Left kidney (tissue), 2 donors: ENCODE results near the gene NOL4L. TPM values are rescaled to one million over a fixed set of nuclear protein-coding genes. Genes with fewer than 3 reads are reported as not detected.
"Not testable (repeated sequence)": the region's sequence is repeated elsewhere in the genome, so short reads cannot be mapped to it uniquely, and the experiment has no call there.

Experiments used
- DNase-seq: peaks from one replicate; pipeline ENCODE4 v3.0.0-alpha.2; 2013
- polyA plus RNA-seq: library from polyadenylated mRNA; unstranded; fragments of 120-200 nt; gene quantifications from one replicate; pipeline ENCODE4 v1.2.1, GENCODE V29; 2013; ENCODE audit not compliant: insufficient read length

NOL4L gene
- polyA plus RNA-seq, 1 donor, result 61.5 TPM

DNA sequence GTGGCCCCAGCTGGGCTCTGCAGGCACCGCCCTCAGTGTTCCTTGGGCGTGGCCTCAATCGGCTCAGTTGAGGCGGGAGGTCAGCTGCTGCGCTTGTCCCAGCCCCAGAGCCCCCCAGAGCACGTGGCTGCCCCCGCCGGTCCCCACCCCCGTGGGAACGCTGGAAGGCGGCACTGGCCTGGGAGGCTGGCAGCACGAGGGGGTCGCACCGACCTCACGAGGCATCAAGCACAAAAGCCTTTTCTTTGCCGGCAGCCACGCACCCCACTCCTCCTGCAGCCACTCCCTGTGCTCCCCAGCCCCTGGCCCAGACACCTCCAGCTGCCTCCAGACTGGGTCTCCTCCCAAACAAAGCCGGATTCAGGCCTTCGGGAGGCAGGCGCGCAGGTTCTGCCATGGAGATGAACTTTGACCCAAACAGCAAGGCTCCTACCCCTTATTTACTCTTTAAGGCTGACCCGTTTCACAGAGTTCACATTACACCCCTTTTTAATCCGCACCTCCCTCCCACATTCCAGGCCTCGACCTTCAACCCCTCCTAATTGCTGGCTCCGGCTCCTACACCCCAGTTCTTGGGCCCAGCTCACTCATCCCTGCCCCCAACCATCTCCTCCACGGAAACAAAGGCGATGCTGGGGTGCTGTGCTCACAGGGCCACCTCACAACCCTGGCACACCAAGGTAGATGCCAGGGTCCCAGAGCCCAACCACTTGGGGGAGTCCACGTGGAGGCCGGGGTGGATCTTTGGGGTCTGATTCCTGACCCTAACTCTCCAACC is 111.7 kb downstream of the NOL4L start:
- no peak for DNase-seq

DNA sequence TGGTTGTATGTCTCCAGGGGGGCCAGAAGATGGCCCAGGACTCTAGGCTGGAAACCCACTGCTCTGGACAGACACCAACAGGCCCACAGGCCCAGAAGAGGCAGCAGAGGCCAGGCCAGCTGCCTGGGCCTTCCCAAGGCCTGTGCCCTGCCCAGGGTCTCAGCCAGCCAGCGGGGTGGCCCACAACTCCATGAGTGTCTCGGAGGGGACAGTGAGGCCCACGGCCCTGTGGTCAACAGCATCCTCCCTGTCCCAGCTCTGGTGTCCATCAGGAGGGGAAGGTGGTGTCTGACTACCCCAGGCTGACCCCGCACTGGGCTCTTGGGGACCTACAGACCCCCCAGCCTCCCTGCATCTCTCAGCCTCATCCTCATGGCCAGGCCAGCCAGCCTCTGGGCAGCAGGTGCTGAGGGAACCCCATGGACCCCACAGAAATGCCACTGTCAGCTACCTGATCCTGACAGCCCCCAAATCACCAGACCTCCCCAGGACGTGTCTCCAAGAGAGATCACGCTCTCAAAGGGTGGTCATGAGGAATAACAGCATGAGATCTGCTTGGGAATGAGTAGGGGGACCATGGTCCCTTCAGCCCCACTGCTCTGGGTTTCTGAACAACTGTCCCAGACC is 112.4 kb downstream of the NOL4L start:
- DNase-seq, result no peak

DNA sequence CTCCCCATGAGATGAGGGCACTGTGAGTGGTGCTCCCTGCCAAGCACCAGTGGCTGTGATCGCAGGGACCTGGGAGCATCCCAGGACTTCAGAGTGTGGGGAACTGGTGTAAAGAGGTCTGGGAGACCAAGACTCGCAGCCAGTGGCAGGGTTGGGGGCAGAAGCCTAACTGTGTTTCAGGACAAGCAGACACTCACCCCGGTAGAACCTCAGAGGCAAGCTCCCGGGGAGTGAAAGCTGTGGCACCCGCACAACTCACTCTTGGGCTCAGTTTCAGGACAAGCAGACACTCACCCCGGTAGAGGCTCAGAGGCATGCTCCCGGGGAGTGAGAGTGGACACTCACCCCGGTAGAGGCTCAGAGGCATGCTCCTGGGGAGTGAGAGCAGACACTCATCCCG is 114.2 kb downstream of the NOL4L start:
- no peak for DNase-seq

DNA sequence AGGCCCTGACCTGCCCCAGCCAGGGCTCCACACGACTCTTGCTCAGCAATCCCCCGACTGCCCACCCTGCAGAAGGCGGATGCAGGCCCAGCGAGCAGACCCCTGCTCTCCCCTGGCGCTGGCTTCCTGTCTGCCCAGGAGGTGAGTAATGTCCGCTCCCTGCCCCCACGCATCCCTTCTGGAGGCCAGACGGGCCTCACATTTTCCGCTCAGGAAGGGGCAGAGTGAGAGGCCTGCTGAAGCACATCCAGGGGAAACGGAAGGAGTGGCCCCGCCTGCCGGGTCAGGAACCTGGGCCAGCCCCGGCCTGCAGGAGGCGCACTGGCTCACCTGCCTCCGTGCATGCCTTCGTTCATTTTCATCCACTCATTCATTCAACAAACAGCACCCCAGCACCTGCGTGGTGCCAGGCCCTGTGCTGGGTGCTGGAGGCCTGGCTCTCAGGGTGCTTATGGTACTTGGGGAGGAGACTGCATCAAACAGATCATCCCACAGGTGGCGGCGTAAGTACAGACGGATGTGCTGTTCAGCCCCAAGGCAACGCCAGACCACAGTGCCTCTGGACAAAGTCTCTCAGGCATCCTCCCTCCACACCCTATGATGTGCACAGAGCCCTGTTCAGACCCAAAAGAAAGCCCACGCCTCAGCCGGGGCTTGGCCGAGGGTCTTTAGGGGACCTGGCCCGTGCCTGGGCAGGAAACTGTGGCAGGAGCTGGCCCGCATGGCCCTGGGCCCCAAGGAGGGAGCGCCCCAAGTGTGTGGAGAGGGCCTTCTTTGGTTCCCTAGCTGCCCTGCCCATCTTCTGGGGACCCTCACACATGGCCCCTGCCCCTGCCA is 114.9 kb downstream of the NOL4L start:
- DNase-seq, result peak; percentile 73

DNA sequence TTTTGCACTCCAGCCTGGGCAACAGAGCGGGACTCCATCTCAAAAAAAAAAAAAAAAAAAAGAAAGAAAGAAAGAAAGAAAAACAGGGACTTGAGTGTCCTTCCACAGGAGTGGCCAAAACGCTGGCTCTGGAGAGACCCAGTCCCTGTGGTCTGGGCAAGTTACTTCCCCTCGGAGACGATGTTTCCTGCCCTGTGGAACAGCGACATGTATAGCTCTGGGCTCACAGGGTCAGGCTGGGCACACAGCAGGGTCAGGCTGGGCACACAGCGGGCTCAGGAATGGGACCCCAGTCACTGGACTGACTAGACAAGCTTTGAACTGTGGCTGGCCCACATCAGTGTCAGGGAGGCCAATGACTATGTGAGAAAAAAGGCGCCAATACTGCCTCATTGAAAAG is 116.3 kb downstream of the NOL4L start:
- DNase-seq, result no peak

DNA sequence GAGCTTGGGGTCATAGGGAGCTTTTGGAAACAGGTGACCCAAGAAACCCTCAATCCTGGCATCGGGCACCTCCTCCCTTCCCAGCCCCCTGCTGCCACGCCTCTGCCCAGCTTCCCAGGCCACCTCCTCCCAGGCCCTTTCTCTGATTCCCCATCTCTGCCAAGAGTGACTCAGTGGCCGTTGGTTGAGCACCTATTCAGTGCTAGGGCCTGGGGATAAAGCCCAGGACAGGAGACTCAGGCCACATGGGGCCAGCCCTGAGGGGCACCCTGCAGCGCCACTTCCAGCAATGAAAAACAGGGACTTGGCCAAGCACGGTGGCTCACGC is 116.9 kb downstream of the NOL4L start:
- no peak for DNase-seq

DNA sequence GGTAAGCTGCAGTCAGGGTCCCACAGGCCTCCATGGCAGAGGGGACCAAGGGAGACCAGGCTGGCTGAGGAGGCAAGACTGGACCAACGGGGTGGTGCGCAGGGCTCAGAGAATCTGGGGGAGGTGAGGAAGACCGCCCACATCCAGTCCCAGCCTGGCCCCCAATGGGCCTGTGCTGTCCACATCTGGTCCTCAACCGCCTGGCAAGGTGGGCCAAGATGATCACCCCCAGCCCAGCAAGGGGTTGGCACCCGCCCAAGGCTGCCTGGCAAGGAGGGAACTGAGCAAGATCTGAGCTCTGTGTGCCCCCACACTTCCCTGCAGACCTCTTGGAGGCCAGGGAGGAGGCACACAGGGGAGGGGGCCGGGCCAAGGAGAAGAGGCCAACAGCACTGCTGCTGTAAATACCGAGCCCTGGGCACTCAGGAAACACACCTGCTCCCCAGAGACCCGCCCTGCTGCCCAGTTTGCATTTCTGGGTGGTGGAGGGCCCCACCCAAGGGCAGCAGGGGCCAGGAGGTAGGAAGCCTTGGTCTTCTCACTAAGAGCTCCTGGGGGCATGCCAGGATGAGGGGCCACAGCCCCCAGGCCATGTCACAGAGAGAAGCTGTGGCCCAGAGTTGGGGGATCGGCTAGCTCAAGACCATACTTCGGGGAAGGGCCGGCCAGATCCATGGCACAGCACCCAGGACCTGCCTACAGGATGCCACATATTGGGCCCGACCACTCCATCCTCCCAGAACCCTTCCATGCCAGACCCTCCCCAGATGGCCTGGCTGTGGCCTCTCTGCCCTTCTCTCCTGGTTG is 117.4 kb downstream of the NOL4L start:
- no peak for DNase-seq

DNA sequence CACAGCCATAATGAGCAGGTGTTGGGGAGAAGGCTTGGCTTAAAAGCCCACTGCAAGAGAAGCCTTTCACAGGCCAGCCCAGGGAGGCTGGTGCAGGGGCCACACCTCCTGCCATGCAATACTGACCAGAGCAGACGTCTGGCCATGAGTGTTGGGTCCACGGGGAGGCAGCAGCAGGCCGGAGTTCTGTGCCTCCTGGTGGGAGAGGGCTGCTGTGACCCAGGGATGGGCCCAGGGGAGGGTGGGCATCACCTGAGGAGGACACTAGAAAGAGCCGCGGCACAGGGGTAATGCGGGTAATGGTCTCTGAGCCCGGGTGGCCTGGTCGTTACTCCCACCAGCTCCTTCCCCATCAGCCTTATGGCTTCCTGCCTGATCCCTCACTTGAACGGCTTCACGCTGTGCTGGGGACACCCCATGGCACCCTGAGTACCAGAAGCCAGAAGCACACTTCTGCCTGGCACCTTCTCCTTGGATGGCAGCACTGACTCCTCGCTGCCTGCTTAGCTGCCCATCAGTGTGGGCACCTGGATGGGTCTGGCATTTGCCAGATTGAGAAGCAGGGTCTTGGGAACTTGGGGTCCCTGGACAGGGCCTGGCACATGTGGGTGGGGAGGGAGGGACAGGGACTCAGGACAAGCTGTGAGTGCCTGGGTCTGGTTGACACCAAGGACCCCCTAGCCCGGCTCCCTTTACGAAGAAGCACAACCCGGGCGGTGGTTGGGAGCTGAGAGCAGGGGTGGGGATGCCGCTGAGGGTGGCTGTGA is 118.2 kb downstream of the NOL4L start:
- no peak for DNase-seq

DNA sequence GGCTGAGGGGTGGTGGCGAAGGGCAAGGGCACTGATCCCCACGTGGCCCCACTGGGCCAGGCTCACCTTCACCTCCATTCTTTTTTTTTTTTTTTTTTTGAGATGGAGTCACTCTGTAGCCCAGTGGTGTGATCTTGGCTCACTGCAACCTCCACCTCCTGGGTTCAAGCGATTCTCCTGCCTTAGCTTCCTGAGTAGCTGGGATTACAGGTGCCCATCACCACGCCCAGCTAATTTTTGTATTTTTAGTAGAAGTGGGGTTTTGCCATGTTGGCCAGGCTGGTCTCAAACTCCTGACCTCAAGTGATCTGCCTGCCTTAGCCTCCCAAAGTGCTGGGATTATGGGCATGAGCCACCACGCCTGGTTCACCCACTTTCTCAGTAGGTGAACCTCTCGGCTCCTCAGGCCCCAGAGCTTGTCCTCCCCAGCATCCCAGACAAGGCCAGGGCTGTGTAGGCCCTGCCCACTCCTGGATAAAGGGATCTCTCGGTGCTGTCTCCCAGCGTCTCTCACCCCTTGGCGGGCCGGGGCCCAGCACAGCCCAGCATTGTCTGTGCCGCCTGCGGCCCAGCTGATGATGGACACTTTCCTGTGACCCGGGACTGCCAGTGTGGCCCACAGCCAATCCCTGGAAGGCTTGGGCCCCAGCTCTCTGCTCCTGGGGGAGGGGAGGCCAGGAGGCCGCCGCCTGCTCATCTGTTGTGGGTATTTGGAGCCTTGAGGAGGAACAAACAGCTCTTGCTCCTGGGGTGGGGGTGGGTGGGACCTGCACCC is 119.0 kb downstream of the NOL4L start:
- not testable (repeated sequence) for DNase-seq

DNA sequence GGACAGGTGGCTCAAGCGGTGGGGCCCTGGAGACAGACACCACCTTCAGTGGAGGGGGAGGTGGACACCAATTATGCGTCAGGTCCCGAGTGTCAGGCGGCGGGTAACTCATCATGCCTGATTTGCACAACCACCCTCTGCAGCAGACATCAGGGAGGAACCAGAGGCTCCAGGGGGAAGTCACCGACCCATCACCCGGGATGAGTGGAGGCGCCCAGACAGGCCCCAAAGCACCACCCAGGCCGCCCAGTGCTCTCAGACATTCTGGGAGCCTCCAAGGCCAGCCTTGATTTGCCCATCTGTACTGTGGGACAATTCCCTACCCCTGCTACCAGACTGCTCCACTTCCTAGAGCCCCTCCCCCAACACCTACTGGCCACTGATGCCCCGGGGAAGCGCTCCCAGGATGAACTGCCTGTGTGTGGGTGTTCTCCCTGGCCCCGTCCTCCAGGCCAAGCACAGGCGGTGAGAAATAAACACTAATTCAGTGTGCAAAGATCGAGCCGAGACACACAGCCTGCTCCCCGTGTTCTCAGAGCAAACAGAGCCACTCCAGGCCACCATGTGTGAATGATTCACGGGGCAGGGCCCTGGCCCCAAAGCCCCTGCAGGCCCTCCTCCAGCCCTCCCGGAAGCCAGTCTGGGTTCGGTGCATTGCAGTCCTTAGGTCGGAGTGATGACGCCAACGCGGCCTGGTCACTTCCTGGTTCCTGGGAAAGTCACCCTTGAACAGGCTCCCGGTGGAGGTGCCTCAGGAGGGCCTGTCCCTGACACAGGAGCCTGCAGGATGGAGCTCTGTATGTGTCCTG is 119.8 kb downstream of the NOL4L start:
- no peak for DNase-seq

DNA sequence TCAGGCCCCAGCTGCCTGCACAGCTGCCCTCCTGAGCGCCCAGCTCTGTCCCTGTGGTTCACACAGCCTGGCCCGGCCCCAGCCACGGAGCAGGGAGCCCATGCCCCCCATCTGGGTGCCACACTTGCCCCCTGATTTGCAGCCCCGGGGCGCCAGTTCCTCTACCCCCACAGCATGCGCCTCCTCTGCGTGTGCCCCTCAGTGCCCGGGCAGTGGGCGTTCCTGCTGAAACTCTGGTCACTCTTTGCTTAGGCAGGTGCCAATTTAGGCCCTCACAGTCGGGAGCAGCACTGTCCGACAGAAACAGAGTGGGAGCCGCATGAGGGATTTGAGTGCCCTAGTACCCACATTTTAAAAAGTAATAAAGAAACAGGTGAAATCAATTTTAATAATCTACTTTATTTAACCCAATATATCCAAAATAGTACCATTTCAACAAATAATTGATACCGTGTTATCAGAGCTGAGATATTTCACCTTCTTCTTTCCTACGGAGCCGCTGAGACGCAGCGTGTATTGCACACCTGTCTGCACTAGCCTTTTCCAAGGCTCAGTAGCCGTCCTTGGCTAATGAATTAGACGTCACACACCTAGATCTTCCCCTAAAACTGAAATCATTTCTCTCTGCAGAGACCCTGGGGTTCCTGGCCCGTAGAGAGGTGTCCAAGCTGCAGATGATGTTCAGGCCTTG is 120.6 kb downstream of the NOL4L start:
- no peak for DNase-seq

DNA sequence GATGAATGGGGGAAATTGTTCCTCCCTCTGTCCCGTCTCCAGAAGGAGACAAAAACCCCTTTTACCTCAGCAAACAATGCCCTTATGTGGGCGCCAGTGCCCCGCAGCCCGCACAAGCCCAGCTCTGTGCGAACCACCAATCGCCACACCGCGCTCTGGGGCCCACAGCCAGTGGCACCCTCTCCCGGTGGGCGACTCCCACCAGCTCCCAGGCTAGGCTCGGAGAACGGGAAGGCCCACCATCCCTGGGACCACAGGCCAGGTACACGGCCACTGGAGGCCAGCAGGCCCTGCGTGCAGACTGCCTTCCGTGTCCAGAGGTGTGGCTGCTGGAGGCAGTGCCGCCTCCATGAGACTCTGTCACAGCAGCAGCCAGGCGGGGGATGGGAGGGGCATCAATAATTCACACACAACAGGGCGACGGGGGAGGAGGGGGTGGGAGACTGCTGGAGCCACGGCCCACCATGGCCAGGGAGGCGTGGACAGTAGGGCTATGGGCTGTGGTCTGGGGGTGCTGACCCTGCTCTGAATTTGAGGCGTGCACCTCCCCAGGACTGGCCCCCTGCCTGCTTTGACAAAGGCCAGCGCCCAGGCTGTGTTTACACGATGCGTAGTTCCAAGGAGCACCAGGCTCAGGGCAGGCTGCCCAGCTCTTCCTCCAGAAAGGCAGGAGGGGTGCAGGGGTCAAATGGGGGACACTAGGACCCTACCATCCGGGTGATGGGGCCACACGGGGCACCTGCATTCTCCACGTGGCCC is 121.3 kb downstream of the NOL4L start:
- DNase-seq, result peak; percentile 70

DNA sequence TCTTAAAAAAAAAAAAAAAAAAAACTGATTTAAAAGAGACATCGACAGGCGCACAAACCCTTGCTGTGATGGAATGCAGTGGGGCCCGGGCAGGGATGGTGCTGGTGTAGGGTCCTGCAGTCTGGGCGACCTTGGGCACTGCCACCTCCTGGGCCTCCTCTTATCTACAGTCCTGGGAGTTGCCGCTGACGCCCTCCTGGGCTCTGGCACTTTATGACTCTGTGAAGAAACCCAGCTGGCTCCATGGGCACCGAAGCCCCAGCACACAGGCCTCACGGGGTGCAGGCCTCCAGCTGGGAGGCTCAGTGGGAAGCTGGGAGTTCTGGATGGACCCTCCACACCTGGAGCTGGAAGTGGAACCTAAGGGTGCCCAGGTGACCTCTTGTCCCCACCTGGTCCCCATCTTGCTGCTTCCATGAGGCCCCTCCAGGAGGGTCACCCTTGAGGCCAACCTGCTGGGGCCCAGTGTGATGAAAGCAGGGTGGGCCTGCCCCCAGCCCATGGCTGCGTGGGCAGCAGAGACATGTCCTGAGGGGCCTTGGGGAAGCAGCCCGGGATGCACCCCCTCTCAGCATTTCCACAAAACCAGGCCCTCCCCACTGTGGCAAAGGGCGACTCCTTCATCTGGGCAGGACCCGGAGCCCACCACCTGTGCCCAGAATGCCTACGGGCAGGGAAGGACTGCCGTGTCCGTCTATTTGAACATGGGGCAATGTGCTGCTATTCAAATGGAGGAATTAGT is 122.1 kb downstream of the NOL4L start:
- DNase-seq, result no peak

DNA sequence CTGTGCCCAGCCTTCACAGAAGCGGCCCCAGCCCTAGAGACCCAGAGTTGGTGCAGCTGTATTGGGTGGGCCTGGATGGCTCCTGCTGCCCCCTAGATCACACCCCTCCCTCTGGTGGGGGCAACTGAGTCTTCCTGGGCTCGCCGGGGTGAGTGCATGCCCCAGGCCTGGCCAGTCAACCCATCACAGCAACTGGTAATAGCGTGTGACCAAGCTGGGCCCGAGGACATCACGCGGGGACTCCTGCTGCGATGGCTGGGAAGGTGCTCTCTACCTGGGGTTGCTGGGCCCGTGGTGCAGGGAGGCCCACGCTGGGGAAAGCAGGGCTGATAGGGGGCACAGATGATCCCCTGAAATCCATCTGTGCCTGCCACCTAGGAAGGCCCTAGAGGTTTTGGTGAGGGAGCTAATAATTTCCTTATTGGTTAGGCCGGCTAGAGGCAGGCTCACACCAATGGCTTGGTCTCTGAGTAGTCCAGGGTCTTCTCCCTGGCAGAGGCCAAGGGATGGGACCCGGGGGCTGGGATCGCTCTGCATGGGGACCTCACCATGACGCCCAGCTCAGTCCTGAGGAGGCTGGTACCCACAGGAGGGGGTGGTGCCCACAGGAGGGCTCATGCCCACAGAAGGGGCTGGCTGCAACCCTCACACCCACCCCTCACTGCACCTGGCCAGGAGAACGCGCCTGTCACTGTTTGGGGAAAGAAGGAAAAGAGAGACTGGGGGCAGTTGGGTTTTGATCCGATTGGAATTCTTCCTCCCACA is 123.1 kb downstream of the NOL4L start:
- DNase-seq, result no peak

DNA sequence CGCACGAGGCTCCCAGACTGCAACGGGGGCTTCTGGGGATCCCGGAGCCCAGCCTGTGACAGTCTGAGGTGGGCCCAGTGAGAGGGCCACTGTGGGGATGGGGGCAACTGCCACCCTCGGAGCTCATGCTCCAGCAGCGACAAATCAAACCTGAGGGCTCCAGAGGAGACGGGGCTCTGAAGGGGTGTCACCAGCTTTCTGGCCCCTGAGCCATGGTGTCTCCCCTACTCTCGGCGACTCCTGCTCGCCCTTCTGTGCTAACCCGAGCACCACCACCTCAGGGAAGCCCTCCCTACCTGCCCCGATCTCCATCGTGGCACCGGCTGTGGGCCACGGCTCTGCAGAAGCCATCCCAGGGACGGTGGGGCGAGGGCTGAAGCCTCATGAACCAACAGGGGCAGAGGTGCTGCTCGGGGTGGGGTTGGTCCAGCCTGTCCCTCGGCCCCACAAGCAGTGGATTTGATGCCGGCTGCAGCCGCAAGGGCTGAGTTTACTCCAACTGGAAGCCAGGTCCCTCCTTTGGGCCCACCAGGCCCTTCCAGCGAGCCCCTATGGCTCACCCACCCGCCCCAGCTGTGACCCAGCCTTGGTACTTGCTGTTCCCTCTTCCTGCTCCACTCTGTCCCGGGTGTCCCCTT is 124.3 kb downstream of the NOL4L start:
- DNase-seq, result no peak

DNA sequence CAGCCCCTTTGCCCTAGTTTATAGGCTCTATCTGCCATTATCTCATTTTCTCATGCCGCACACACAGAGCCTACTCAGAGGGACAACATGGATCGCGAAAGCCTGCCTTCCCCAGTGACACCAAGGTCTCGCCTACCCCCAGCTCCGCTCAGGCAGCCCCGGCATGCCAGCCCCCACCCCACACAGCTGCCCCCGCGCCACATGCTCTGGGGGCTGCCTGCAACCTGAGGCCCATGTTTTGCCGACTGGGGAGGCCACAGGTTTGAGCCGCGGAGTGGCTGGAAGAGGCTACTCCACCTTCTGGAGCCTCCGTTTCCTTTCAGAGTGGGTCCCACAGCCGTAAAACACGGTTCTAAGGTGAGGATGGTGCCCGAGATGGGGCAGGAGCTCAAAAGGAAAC is 124.9 kb downstream of the NOL4L start:
- DNase-seq, result no peak
